Mesendoderm (in vitro differentiated cells): Measurements from ENCODE around the gene PAQR5.

Experiments
- DNase-seq: peaks from one replicate; pipeline ENCODE4 v3.0.0; 2013
- H2AK5ac ChIP-seq: 2 replicates; pipeline ENCODE4 v1.6.1; 2013; ENCODE audit warnings: low read length, inconsistent platforms
- H2BK120ac ChIP-seq: 2 replicates; pipeline ENCODE4 v1.6.1; 2013; ENCODE audit warnings: low read depth, mild to moderate bottlenecking, low read length, moderate library complexity, mixed read lengths
- H2BK15ac ChIP-seq: replicated peaks from 2 replicates; pipeline ENCODE4 v1.6.1; 2013; ENCODE audit warnings: low read depth, mild to moderate bottlenecking, moderate library complexity
- H2BK5ac ChIP-seq: 2 replicates; pipeline ENCODE4 v1.6.1; 2013; ENCODE audit warnings: low read length, inconsistent platforms
- H3K18ac ChIP-seq: 2 replicates; pipeline ENCODE4 v1.6.1; 2013; ENCODE audit warnings: mild to moderate bottlenecking, low read length, mixed read lengths
- H3K23ac ChIP-seq: one replicate; pipeline ENCODE4 v1.6.1; 2013; ENCODE audit warnings: low read length
- H3K27ac ChIP-seq: 2 replicates; pipeline ENCODE4 v1.5.1; 2013; ENCODE audit warnings: low read depth, mild to moderate bottlenecking, inconsistent platforms, low read length, moderate library complexity
- H3K27me3 ChIP-seq: 2 replicates; pipeline ENCODE4 v1.6.1; 2013; ENCODE audit warnings: low read length, control low read depth, mild to moderate bottlenecking, inconsistent platforms; ENCODE audit not compliant: insufficient read depth, poor library complexity
- H3K36me3 ChIP-seq: 2 replicates; pipeline ENCODE4 v1.6.1; 2013; ENCODE audit warnings: low read length, inconsistent platforms; ENCODE audit not compliant: control insufficient read depth, insufficient read depth
- H3K4ac ChIP-seq: one replicate; pipeline ENCODE4 v1.6.1; 2013; ENCODE audit warnings: low read depth, mild to moderate bottlenecking, low read length, moderate library complexity
- H3K4me1 ChIP-seq: 2 replicates; pipeline ENCODE4 v1.6.1; 2013; ENCODE audit warnings: low read depth, low read length, inconsistent platforms; ENCODE audit not compliant: control insufficient read depth
- H3K4me2 ChIP-seq: 2 replicates; pipeline ENCODE4 v1.6.1; 2013; ENCODE audit warnings: low read length
- H3K4me3 ChIP-seq: 2 replicates; pipeline ENCODE4 v1.5.1; 2013; ENCODE audit warnings: mild to moderate bottlenecking, low read length
- H3K56ac ChIP-seq: one replicate; pipeline ENCODE4 v1.6.1; 2013; ENCODE audit warnings: low read length
- H3K79me1 ChIP-seq: 2 replicates; pipeline ENCODE4 v1.6.1; 2013; ENCODE audit warnings: low read length, inconsistent platforms
- H3K79me2 ChIP-seq: 2 replicates; pipeline ENCODE4 v1.6.1; 2013; ENCODE audit warnings: mild to moderate bottlenecking, low read length; ENCODE audit not compliant: control insufficient read depth, insufficient read depth
- H3K9ac ChIP-seq: 2 replicates; pipeline ENCODE4 v1.6.1; 2013; ENCODE audit warnings: low read length, inconsistent platforms
- H4K5ac ChIP-seq: one replicate; pipeline ENCODE4 v1.6.1; 2013; ENCODE audit warnings: low read length
- H4K8ac ChIP-seq: one replicate; pipeline ENCODE4 v1.6.1; 2013; ENCODE audit warnings: low read depth, mild to moderate bottlenecking, control low read depth, low read length, moderate library complexity
- WGBS: extraction: QIAGEN DNeasy Blood & Tissue Kit; methylation state at CpG from one replicate; pipeline ENCODE4 v1.1.7; 2013; ENCODE audit warnings: low lambda C conversion rate, missing lambda C conversion rate; ENCODE audit not compliant: insufficient coverage; ENCODE audit errors: extremely low coverage; 5-methylcytosine and 5-hydroxymethylcytosine counted together

The PAQR5 gene

DNA sequence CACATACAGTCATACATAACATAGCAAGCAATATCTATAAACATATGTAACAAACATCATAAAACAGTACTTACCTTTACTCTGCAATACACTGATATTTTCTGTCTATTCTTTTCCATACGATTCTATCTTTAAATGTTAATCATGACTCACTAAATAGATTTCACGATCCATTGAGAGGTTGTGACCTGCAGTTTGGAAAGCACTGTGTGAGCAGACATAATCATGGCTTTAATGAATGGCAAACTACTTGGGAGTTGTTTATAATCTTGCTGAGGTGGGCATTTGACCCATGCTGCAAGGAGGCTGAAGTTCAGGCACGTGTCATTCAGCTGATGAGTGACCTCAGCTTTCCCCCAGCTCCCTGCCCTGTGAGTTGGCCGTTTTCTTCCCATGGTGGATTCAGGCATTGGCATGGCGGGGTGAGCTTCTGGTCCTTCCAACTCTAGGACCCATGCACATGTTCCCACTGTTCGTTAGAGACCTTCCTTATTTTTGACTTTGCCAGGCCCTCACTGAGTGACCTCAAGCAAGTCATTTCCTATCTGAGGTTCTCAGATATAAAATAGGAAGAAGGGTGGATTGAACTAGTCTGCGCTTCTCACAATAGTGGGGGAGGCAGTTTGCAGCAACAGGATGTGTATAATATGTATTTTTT is 41.7 kb downstream of the PAQR5 start:
- Histone ChIP-seq H3K4me1 (peaks cover 2% of the 10 kb centered on the region), H3K79me2 (no peaks in the 10 kb centered on the region), H3K36me3 (no peaks in the 10 kb centered on the region), H3K27ac (no peak overlapping the region), H4K8ac (no peak overlapping the region), H2BK120ac (no peak overlapping the region), H4K5ac (no peak overlapping the region), H2AK5ac (no peak overlapping the region), H3K4me3 (no peak overlapping the region), H3K4me2 (no peak overlapping the region), H3K4ac (no peak overlapping the region), H3K56ac (no peak overlapping the region), H3K23ac (no peak overlapping the region), H3K79me1 (no peaks in the 10 kb centered on the region), H2BK15ac (no peak overlapping the region), H2BK5ac (no peak overlapping the region), H3K18ac (no peak overlapping the region), H3K27me3 (no peaks in the 10 kb centered on the region), H3K9ac (no peak overlapping the region)
- DNase-seq: no peak
- WGBS: no CpG with 5 or more reads among the region's 7 CpGs

GRCh38 chr15:69341356-69341755 is 42.6 kb downstream of the PAQR5 start:
- H3K18ac ChIP-seq: no peak overlapping the region
- no peaks in the 10 kb centered on the region for H3K27me3 ChIP-seq
- H3K4me3 ChIP-seq: no peak overlapping the region
- peaks cover 2% of the 10 kb centered on the region for H3K4me1 ChIP-seq
- no CpG with 5 or more reads among the region's 3 CpGs for WGBS
- H3K27ac ChIP-seq: no peak overlapping the region
- H3K79me1 ChIP-seq: no peaks in the 10 kb centered on the region
- no peak overlapping the region for H3K9ac ChIP-seq
- H3K79me2 ChIP-seq: no peaks in the 10 kb centered on the region
- no peak overlapping the region for H2BK15ac ChIP-seq
- H3K36me3 ChIP-seq: no peaks in the 10 kb centered on the region
- no peak overlapping the region for H4K5ac ChIP-seq
- H2AK5ac ChIP-seq: no peak overlapping the region
- no peak overlapping the region for H3K4ac ChIP-seq
- no peak overlapping the region for H4K8ac ChIP-seq
- H3K23ac ChIP-seq: no peak overlapping the region
- no peak overlapping the region for H3K56ac ChIP-seq
- no peak overlapping the region for H2BK5ac ChIP-seq
- no peak overlapping the region for H3K4me2 ChIP-seq
- DNase-seq: no peak
- H2BK120ac ChIP-seq: no peak overlapping the region

DNA sequence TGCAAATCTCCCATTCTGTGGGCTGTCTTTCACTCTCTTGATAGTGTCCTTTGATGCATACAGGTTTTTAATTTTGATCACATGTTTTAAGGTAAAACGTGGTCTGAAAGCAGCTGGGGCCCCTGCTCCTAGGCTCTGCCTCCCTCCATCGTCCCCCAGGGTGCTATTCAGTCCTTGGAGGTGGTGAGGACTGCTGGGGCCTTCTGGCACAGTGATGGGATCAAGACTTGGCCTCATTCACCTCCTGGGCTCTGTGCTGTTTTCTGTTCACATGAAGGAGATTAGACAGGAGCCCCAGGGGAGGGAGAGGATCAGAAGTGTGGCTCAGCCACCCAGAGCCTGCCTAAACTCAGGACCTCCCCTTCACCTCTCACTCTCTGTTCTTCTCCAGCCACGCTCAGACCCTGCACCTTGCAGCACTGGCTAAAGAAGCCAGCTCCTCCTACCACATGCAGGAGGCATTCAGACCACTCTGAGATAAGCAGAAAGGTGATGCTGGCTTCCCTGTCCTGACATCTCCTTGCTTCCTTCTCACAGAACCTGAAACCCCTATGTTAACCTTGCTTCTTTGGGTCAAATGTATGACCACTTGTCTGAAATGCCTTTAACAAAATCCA is 43.9 kb downstream of the PAQR5 start:
- Histone ChIP-seq H3K79me2 (no peaks in the 10 kb centered on the region), H4K5ac (no peak overlapping the region), H4K8ac (no peak overlapping the region), H3K27ac (no peak overlapping the region), H3K4me2 (no peak overlapping the region), H2BK5ac (no peak overlapping the region), H2AK5ac (no peak overlapping the region), H3K4ac (no peak overlapping the region), H3K9ac (no peak overlapping the region), H3K27me3 (no peaks in the 10 kb centered on the region), H3K4me1 (peaks cover 2% of the 10 kb centered on the region), H3K23ac (no peak overlapping the region), H3K56ac (no peak overlapping the region), H3K4me3 (no peak overlapping the region), H3K79me1 (no peaks in the 10 kb centered on the region), H2BK120ac (no peak overlapping the region), H3K36me3 (no peaks in the 10 kb centered on the region), H3K18ac (no peak overlapping the region), H2BK15ac (no peak overlapping the region)
- WGBS: no CpG with 5 or more reads among the region's 3 CpGs
- DNase-seq: peak; percentile 9

DNA sequence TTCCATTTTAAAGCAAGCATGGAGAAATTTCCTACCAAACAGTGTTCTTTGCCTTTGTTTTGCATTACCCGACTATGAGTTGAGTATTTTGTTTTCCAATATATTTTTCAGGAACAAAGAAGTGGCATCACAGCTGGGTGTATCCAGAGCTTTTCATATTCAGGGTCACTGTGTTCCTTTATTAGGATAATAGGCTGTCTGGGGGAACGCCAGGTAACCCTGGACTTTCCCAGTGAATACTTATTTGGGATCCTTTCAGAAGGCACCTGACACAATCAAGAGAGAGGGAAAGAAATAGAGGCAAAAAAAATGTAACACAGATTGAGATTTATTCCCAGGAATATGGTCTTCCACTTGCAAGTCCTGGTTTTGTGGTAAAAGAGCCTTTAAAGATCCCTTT is 44.4 kb downstream of the PAQR5 start:
- no peak overlapping the region for H3K27ac ChIP-seq
- H3K9ac ChIP-seq: no peak overlapping the region
- no peak overlapping the region for H2AK5ac ChIP-seq
- no peak overlapping the region for H3K4me3 ChIP-seq
- H3K79me2 ChIP-seq: no peaks in the 10 kb centered on the region
- H3K23ac ChIP-seq: no peak overlapping the region
- H3K4ac ChIP-seq: no peak overlapping the region
- H3K18ac ChIP-seq: no peak overlapping the region
- no peak overlapping the region for H3K56ac ChIP-seq
- H3K27me3 ChIP-seq: no peaks in the 10 kb centered on the region
- no peak for DNase-seq
- WGBS: no CpG with 5 or more reads among the region's 2 CpGs
- H3K79me1 ChIP-seq: no peaks in the 10 kb centered on the region
- no peak overlapping the region for H2BK5ac ChIP-seq
- H4K8ac ChIP-seq: no peak overlapping the region
- H2BK15ac ChIP-seq: no peak overlapping the region
- H3K36me3 ChIP-seq: no peaks in the 10 kb centered on the region
- no peak overlapping the region for H2BK120ac ChIP-seq
- no peak overlapping the region for H3K4me2 ChIP-seq
- no peak overlapping the region for H4K5ac ChIP-seq
- H3K4me1 ChIP-seq: peaks cover 2% of the 10 kb centered on the region

- no peaks in the 10 kb centered on the region for H3K36me3 ChIP-seq
- H3K27ac ChIP-seq: no peak overlapping the region
- no peak overlapping the region for H2BK120ac ChIP-seq
- H3K56ac ChIP-seq: no peak overlapping the region
- no peak overlapping the region for H2BK15ac ChIP-seq
- H2BK5ac ChIP-seq: no peak overlapping the region
- no peak overlapping the region for H3K23ac ChIP-seq
- no peak overlapping the region for H3K18ac ChIP-seq
- no peak overlapping the region for H3K4me2 ChIP-seq
- H3K79me1 ChIP-seq: no peaks in the 10 kb centered on the region
- no peak overlapping the region for H4K8ac ChIP-seq
- H2AK5ac ChIP-seq: no peak overlapping the region
- DNase-seq: no peak
- H3K79me2 ChIP-seq: no peaks in the 10 kb centered on the region
- H3K27me3 ChIP-seq: no peaks in the 10 kb centered on the region
- H3K4ac ChIP-seq: no peak overlapping the region
- H3K4me1 ChIP-seq: peaks cover 2% of the 10 kb centered on the region
- no CpG with 5 or more reads among the region's 2 CpGs for whole genome bisulfite sequencing
- no peak overlapping the region for H4K5ac ChIP-seq
- H3K9ac ChIP-seq: no peak overlapping the region
- H3K4me3 ChIP-seq: no peak overlapping the region
These were observed 45.5 kb downstream of the PAQR5 start for GRCh38 chr15:69344238-69344637.

GRCh38 chr15:69346112-69346511 is 47.4 kb downstream of the PAQR5 start:
- Histone ChIP-seq H3K79me1 (no peaks in the 10 kb centered on the region), H3K79me2 (no peaks in the 10 kb centered on the region), H4K8ac (no peak overlapping the region), H3K4me3 (no peak overlapping the region), H2BK5ac (no peak overlapping the region), H2AK5ac (no peak overlapping the region), H3K9ac (no peak overlapping the region), H3K27ac (no peak overlapping the region), H3K36me3 (no peaks in the 10 kb centered on the region), H3K4me1 (peaks cover 2% of the 10 kb centered on the region), H3K56ac (no peak overlapping the region), H4K5ac (no peak overlapping the region), H3K23ac (no peak overlapping the region), H3K27me3 (no peaks in the 10 kb centered on the region), H3K4me2 (no peak overlapping the region), H3K4ac (no peak overlapping the region), H2BK15ac (no peak overlapping the region), H2BK120ac (no peak overlapping the region), H3K18ac (no peak overlapping the region)
- no peak for DNase-seq
- WGBS: no CpG with 5 or more reads among the region's 5 CpGs
